Subcutaneous adipose tissue (tissue), 4 donors: Measurements from ENCODE around the gene FGB. TPM values are rescaled to one million over a fixed set of nuclear protein-coding genes. Genes with fewer than 3 reads are reported as not detected.

ENCODE experiments used
- CTCF ChIP-seq: fragments of 450-650 bp; IDR thresholded peaks from one replicate; pipeline ENCODE4 v1.5.1; 2016; ENCODE audit warnings: low read depth, mild to moderate bottlenecking, control low read depth, antibody characterized with exemption, moderate library complexity
- total RNA-seq, 4 donors: library from RNA; depleted of rRNA; stranded (reverse); fragments of >200 nt; gene quantifications; one replicate each; pipeline ENCODE4 v1.1.0, GENCODE V29; 2016

The FGB gene
- total RNA-seq, 4 donors from 2014 or later: not detected

- no peak for TF ChIP-seq CTCF
These were observed 17.1 kb downstream of the FGB start for GRCh38 chr4:154579927-154580326.

- no peak for TF ChIP-seq CTCF
These were observed 19.9 kb downstream of the FGB start for GRCh38 chr4:154582723-154583122.

GRCh38 chr4:154583230-154583629, 20.4 kb downstream of the FGB start:
- TF ChIP-seq CTCF: no peak

GRCh38 chr4:154583677-154584076, 20.9 kb downstream of the FGB start:
- no peak for TF ChIP-seq CTCF

GRCh38 chr4:154584259-154584658, 21.4 kb downstream of the FGB start:
- TF ChIP-seq CTCF: no peak

GRCh38 chr4:154585369-154586018, 22.7 kb downstream of the FGB start:
- TF ChIP-seq CTCF: no peak

GRCh38 chr4:154586296-154587033, 23.7 kb downstream of the FGB start:
- no peak for TF ChIP-seq CTCF
